Mononuclear cell (primary cell): ENCODE data around the gene DISC1. TPM values are rescaled to one million over a fixed set of nuclear protein-coding genes. Genes with fewer than 3 reads are reported as not detected.
"Not testable (repeated sequence)": the region's sequence is repeated elsewhere in the genome, so short reads cannot be mapped to it uniquely, and the experiment has no call there.

Experiments used
- H3K27me3 ChIP-seq: 2 replicates; pipeline ENCODE4 v1.6.0; 2011; ENCODE audit warnings: low read length, control low read depth; ENCODE audit not compliant: insufficient read depth
- H3K4me1 ChIP-seq: 2 replicates; pipeline ENCODE4 v1.5.1; 2011; ENCODE audit warnings: mild to moderate bottlenecking, low read length, control low read depth; ENCODE audit not compliant: insufficient read depth
- H3K4me3 ChIP-seq: 2 replicates; pipeline ENCODE4 v1.5.1; 2011; ENCODE audit warnings: mild to moderate bottlenecking, low read length, moderate library complexity
- H3K9me3 ChIP-seq: 2 replicates; pipeline ENCODE4 v1.5.1; 2011; ENCODE audit warnings: low read depth, mild to moderate bottlenecking, control low read depth, low read length
- total RNA-seq: library from RNA; depleted of rRNA; stranded (reverse); fragments of >200 nt; gene quantifications from one replicate; pipeline ENCODE4 v1.2.3, GENCODE V29; 2012

The DISC1 gene
- total RNA-seq, 1 donor, result 17.2 TPM

GRCh38 chr1:231781892-231782291 is 155.3 kb downstream of the DISC1 start:
- Histone ChIP-seq H3K9me3 (no peaks in the 10 kb centered on the region), H3K4me1 (peaks cover 66% of the 10 kb centered on the region), H3K27me3 (no peaks in the 10 kb centered on the region), H3K4me3 (no peak overlapping the region)

- H3K9me3 ChIP-seq, H3K4me3 ChIP-seq, H3K27me3 ChIP-seq: not testable (repeated sequence)
- H3K4me1 ChIP-seq, result peaks cover 35% of the 10 kb centered on the region
These were observed 158.5 kb downstream of the DISC1 start for GRCh38 chr1:231785073-231785472.

- Histone ChIP-seq H3K9me3 (no peaks in the 10 kb centered on the region), H3K4me1 (peaks cover 35% of the 10 kb centered on the region), H3K27me3 (no peaks in the 10 kb centered on the region), H3K4me3 (no peak overlapping the region)
These were observed 159.5 kb downstream of the DISC1 start for GRCh38 chr1:231786126-231786525.

- no peaks in the 10 kb centered on the region for H3K27me3 ChIP-seq
- H3K4me3 ChIP-seq, result no peak overlapping the region
- no peaks in the 10 kb centered on the region for H3K4me1 ChIP-seq
- H3K9me3 ChIP-seq, result no peaks in the 10 kb centered on the region
These were observed 166.0 kb downstream of the DISC1 start for GRCh38 chr1:231792634-231793033.

- H3K4me3 ChIP-seq, result no peak overlapping the region
- no peaks in the 10 kb centered on the region for H3K4me1 ChIP-seq
- no peaks in the 10 kb centered on the region for H3K27me3 ChIP-seq
- H3K9me3 ChIP-seq, result no peaks in the 10 kb centered on the region
These were observed 167.3 kb downstream of the DISC1 start for GRCh38 chr1:231793893-231794292.

GRCh38 chr1:231796141-231796540 is 169.6 kb downstream of the DISC1 start:
- Histone ChIP-seq H3K9me3 (no peaks in the 10 kb centered on the region), H3K4me1 (no peaks in the 10 kb centered on the region), H3K27me3 (no peaks in the 10 kb centered on the region), H3K4me3 (no peak overlapping the region)

GRCh38 chr1:231799363-231799986 is 172.9 kb downstream of the DISC1 start:
- Histone ChIP-seq H3K4me3 (no peak overlapping the region), H3K27me3 (no peaks in the 10 kb centered on the region), H3K9me3 (no peaks in the 10 kb centered on the region), H3K4me1 (peaks cover 25% of the 10 kb centered on the region)

- Histone ChIP-seq H3K9me3 (no peaks in the 10 kb centered on the region), H3K4me1 (peaks cover 28% of the 10 kb centered on the region), H3K27me3 (no peaks in the 10 kb centered on the region), H3K4me3 (no peak overlapping the region)
These were observed 173.5 kb downstream of the DISC1 start for GRCh38 chr1:231800108-231800507.

- Histone ChIP-seq H3K4me1 (peaks cover 29% of the 10 kb centered on the region), H3K27me3 (no peaks in the 10 kb centered on the region), H3K4me3 (no peak overlapping the region), H3K9me3 (no peaks in the 10 kb centered on the region)
These were observed 174.5 kb downstream of the DISC1 start for GRCh38 chr1:231801042-231801585.

- Histone ChIP-seq H3K9me3 (no peaks in the 10 kb centered on the region), H3K4me3 (no peak overlapping the region), H3K4me1 (peaks cover 40% of the 10 kb centered on the region), H3K27me3 (no peaks in the 10 kb centered on the region)
These were observed 176.8 kb downstream of the DISC1 start for GRCh38 chr1:231803353-231803752.

- Histone ChIP-seq H3K27me3 (no peaks in the 10 kb centered on the region), H3K4me3 (no peak overlapping the region), H3K9me3 (no peaks in the 10 kb centered on the region), H3K4me1 (peaks cover 49% of the 10 kb centered on the region)
These were observed 180.3 kb downstream of the DISC1 start for GRCh38 chr1:231806623-231807495.

GRCh38 chr1:231807541-231807940 is 181.0 kb downstream of the DISC1 start:
- Histone ChIP-seq H3K4me3 (no peak overlapping the region), H3K9me3 (no peaks in the 10 kb centered on the region), H3K27me3 (no peaks in the 10 kb centered on the region), H3K4me1 (peaks cover 43% of the 10 kb centered on the region)

- peaks cover 38% of the 10 kb centered on the region for H3K4me1 ChIP-seq
- no peaks in the 10 kb centered on the region for H3K27me3 ChIP-seq
- no peaks in the 10 kb centered on the region for H3K9me3 ChIP-seq
- H3K4me3 ChIP-seq, result no peak overlapping the region
These were observed 181.5 kb downstream of the DISC1 start for GRCh38 chr1:231808116-231808515.

- no peak overlapping the region for H3K4me3 ChIP-seq
- no peaks in the 10 kb centered on the region for H3K27me3 ChIP-seq
- peaks cover 29% of the 10 kb centered on the region for H3K4me1 ChIP-seq
- H3K9me3 ChIP-seq, result no peaks in the 10 kb centered on the region
These were observed 182.4 kb downstream of the DISC1 start for GRCh38 chr1:231808990-231809389.

GRCh38 chr1:231810415-231810814 is 183.8 kb downstream of the DISC1 start:
- H3K27me3 ChIP-seq, result no peaks in the 10 kb centered on the region
- H3K4me3 ChIP-seq, result no peak overlapping the region
- no peaks in the 10 kb centered on the region for H3K9me3 ChIP-seq
- H3K4me1 ChIP-seq, result peaks cover 22% of the 10 kb centered on the region
